ENCODE results near the gene LRRC61.

LRRC61 gene

DNA sequence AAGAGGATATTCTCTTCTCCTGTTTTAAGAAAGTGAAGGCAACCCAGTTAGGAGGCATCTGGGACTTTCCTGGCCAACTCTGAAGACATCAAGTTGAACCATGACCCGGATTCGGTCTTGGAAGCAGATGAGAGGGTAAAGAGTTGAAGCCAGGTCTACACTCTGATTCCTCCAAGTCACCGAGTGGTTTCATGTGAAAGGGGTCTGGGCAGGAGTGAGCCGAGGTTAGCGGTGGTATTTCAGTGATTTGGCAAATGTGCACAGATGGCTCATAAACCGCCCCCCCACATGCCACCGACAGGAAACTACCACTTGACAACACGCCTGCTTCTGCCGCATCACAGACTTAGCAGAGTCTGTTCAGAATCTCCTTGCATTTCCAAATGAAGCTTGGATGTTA lies 34.1 kb downstream of the LRRC61 start:
- no peak for DNase-seq (ENCODE audit: low spot score)

DNA sequence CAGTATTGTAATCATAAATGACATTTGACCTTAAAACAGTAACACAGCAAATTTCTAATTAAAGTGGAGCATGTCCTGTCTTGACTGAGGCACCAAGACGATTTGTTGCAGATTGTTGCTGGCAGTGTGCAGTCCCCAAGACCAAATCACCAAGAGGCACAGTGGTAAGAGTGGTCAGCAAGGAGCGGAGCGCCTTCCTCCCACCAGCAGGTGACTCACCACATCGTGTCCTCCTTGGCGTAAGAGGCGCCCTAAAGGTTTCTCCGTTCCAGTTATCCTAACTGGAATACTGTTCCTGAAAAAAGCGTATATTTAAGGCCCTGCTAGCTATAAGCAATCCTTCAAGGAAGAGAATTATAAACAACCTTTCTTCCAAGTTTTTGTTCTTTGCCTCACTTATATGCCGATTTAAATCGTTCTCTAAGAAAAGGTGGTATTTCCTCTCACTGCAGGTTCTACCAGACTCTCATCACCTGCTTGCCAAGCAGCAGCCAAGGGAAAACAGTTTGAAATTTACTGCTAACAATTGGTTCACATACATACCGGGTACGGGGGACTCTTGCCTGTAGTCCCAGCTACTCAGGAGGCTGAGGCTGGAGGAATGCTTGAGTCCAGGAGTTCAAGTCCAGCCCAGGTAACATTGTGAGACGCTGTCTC lies 34.7 kb downstream of the LRRC61 start:
- no peak for DNase-seq (ENCODE audit: low spot score)

DNA sequence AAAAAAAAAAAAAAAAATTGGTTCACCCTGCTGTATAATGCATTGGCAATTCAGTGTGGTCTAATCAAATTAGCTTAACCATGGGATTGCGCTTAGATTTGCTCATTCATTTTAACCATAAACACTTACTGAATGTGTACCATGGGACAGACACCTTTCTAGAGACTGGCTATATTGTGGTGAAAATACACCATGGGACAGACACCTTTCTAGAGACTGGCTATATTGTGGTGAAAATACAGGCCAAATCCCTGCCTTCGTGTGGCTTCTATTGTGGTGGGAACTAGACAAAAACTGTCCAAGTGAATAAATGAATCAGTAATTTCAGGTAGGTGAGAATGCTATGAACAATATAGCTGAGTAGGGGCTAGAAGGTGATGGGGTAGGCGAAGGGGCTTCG lies 35.3 kb downstream of the LRRC61 start:
- no peak for DNase-seq (ENCODE audit: low spot score)

DNA sequence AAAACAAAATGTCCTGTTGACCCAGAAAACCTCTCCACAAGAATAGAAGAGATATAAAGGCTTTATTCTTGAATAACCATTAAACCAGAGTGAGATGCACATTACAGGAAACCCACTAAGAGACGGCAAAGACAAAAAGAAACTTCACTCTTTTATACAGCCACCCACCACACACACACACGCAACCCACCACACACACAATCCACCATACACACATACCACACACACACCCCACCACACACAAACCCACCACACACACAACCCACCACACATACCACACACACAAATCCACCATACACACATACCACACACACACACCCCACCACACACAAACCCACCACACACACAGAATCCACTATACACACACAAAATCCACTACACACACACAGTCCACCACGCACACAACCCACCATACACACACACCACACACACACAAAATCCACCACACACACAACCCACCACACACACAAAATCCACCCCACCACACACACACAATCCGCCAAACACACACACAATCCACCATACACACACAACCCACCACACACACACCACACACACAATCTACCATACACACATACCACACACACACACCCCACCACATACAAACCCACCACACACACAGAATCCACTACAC lies 36.0 kb downstream of the LRRC61 start:
- no peak for DNase-seq (ENCODE audit: low spot score)

DNA sequence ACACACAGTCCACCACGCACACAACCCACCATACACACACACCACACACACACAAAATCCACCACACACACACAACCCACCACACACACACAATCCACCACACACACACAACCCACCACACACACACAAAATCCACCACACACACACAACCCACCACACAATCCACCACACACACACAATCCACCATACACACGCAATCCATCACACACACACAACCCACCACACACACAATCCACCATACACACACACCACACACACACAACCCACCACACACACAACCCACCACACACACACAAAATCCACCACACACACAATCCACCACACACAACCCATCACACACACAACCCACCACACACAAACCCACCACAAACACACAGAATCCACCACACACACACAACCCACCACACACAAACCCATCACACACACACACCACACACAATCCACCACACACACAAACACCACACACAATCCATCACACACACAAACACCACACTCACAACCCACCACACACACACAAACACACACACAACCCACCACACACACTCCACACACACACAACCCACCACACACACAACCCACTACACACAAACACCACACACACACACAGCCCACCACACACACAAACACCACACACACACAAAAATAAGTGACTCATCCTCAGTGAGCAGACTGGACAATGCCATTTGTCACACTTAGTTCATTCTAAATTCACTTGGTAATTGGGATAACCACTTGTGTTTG lies 36.6 kb downstream of the LRRC61 start:
- no peak for DNase-seq (ENCODE audit: low spot score)

DNA sequence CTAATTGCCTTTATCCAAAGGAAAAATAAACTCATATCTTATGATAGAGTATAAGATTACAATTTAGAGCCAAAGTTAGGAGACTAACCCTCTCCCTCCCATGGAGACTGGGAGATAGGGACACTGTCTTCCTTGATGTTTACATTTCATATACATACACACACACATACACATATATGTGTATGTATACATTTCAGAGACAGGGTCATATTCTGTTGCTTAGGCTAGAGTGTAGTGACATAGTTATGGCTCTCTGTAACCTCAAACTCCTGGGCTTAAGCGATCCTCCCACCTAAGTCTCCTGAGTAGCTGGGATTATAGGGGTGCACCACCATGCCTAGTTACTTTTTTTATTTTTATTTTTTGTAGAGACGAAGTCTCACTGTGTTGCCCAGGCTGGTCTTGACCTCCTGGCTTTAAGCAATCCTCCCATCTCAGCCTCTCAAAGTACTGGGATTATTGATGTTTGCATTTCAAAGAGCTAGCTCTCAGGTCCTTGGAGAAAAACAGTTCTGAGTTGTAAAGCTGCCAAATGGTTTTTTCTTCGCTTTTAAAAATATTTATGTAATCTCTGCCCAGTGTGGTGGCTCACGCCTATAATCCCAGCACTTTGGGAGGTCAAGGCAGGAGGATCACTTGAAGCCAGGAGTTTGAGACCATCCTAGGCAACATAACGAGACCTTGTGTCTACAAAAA lies 37.4 kb downstream of the LRRC61 start:
- DNase-seq (ENCODE audit: low spot score), result no peak

DNA sequence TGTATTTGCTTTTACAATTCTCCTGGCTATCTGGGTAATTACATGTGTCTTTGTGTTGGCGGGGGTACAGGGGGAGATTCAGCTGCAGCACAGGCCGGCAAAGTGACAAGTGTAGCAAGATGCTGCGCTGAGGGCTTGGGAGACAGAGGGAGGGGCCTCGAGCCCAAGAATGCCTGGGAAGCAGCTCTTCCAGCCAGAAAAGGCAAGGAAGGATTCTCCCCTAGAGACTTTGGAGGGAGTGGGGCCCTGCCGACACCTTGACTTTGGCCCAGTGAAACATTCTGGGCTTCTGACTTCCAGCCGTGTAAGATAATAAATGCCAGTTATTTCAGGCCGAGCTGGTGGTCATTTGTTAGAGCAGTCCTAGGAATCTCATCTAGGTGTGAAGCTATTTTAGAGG lies 38.2 kb downstream of the LRRC61 start:
- DNase-seq (ENCODE audit: low spot score), result no peak

DNA sequence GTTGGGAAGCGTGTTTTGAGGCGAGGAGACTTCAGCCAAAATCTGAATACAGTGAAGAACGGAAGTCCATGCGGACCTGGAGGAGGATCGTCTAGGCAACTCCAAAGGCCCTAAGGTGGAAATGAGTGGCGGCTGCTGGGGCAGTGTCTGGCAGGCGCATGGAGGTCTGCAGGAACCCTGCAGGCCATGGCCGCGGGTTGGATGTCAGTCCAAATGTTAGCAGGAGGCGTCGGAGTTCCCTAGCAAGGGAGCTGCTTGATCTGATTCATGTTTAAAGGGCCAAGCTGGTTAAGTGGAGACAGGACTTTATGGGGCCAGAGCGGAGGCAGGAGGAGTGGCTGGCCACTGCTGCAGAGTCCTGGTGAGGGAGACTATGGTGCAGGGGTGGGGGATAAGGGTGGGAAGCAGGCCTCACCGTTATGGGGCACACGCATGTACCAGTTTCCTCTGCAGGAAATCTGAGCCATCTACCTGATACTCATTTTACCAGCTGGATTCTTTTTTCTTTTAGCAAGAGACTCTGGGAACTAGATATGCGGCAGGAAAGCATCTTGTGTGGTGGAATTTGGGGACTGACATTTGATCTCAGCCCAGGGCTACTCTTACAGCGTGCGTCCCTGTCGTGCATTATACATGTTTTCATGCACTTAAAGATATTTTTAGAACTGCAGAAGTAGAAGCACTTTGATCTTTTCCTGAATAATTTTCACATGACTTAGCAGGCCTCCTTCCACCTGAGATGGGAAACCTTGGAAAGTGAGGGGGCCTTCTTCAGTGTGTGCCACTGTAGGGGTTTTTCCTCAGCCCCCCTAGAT lies 38.9 kb downstream of the LRRC61 start:
- DNase-seq (ENCODE audit: low spot score), result no peak

DNA sequence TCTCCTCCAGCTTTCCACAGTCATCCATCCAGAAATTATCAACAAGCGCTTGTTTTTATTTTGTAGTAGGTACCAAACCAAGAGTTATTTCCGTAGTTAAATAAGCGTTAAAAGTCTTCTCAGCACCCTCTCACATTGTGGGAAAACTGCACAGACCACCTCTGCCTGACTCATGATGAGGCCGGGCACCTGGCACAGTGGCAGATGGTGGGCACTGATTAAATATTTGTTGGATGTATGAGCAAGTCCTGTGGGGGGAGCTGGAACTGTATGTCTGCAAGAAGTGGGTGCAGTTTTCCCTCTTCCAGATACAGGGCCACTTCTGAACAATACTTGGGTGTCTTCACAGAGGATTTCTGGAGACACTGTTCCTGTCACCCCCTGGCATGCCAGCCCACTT lies 40.2 kb downstream of the LRRC61 start:
- no peak for DNase-seq (ENCODE audit: low spot score)

DNA sequence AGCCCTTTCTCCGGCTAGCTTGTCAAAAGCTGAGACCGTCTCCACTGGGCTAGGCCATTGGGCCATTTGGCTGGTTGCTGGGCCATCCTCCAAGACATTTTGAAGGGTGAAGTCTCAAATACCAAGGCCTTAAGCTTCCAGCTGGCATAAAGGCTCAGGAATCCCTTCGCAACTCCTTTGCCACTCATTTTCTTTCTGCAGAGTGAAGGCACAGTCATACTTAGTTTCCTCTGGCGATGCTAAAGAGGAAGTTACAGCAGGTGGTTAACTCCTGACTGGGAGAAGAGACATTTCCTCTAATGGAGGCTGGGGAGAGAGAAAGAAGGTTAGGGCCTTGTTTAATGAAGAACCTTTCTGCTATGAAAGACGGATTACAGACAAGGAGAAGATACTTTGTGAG lies 40.7 kb downstream of the LRRC61 start:
- no peak for DNase-seq (ENCODE audit: low spot score)

DNA sequence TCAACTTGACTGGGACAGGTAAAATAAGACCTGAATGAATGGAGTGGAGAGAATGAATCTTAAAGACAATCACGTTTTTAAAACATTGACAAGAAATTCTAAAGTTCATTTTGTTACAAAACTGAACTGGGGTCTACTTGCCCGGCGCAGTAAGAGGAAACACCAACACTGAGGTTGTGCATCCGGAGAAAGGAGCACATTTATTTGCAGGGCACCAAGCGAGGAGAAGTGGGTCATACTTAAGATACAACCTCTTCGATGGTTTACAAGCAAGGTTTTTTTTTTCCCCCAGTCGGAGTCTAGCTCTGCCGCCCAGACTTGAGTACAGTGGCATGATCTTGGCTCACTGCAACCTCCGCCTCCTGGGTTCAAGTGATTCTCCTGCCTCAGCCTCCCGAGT lies 42.0 kb downstream of the LRRC61 start:
- DNase-seq (ENCODE audit: low spot score), result no peak

DNA sequence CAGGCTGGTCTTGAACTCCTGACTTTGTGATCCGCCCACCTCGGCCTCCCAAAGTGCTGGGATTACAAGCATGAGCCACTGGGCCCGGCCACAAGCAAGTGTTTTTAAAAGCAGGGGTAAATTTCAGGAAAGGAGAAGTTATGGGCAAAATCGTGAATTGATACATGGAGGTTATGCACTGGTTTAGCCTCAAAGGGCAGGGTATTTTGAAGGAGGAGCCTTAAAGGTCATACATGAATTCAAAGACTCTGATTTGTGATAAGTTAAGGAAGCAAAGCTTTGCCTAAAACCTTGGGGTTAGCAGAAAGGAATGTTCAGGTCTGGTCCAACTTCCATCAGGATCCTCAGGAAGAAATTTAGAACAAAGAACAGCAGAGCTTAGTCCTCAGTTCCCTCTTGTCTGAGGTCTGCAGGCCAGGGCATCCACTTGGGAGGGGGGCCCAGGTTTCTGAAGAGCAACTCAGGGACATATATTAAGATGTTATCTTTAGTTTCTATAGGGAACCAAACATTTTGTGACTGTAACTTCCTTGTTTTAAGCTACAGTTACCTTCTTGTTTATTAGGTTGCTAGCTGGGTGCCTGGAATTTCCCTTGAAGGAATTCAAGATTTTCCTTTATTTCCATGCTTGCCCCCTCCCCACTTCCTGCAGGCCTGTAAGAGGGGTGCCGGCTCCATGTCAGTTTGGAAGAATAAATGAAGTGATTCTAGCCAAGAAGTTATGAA lies 42.7 kb downstream of the LRRC61 start:
- DNase-seq (ENCODE audit: low spot score), result no peak

DNA sequence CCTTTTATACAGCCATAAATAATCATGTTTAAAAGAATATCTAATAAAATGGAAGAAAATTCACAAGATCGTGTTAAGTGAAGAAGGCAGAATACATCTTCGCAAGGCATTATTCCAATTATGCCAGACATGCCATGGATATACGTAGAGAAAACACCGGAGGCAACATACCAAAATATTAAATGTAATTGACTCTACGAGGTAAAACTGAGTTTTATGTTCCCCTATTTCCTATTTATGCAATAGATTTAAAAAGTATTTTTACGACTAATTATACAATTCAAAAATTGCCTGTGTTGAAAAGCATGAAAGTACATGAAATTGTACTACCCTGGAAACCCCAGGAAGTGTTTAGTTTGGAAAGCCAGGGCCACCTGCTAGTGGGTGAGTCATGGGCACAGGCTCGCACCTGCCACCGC lies 44.5 kb downstream of the LRRC61 start:
- DNase-seq (ENCODE audit: low spot score), result peak; percentile 75

DNA sequence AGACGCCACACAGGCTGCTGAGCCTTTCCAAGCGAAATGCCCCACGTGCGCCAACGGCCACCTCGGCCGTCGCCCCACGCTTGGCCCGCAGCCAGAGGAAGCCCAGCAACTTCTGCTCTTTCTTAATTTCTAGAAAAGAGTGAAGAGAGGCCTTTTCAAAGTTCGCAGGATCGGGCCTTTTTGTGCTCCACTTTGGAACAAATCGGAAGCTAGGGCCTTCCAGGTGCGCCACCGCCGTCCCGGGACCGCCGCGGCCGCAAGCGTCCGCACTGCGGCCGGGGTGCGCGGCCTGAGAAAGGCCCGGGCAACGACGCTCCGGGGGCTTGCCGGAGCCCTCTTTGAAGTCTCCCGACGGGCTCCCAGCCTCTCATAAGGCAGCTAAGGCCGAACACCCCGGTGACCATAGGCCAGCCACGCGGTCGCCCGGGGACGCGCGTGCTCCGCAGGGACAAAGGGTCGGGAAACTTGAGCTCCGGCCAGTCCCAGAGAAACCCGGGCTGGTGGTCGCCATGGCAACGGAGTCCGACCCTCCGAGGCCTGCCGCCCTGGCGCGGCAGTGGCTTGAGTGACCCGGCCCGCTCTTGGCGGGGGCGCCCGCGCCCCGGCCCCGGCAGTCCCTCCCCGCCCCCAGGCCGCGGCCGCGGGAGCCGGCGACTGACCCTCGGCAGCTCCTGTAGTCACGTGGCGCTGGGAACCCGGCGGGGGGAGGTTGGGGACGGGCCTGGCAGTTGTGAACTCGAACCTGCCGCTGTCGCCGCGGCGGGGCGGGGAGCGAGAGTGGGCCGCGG lies 45.1 kb downstream of the LRRC61 start, which contains the start of gene REPIN1:
REPIN1 (plus strand) TSS at position 727 of the 788 bp plus-strand sequence. CDS start 890 bp downstream, outside the sequence.
- peak; percentile 87 for DNase-seq (ENCODE audit: low spot score)

DNA sequence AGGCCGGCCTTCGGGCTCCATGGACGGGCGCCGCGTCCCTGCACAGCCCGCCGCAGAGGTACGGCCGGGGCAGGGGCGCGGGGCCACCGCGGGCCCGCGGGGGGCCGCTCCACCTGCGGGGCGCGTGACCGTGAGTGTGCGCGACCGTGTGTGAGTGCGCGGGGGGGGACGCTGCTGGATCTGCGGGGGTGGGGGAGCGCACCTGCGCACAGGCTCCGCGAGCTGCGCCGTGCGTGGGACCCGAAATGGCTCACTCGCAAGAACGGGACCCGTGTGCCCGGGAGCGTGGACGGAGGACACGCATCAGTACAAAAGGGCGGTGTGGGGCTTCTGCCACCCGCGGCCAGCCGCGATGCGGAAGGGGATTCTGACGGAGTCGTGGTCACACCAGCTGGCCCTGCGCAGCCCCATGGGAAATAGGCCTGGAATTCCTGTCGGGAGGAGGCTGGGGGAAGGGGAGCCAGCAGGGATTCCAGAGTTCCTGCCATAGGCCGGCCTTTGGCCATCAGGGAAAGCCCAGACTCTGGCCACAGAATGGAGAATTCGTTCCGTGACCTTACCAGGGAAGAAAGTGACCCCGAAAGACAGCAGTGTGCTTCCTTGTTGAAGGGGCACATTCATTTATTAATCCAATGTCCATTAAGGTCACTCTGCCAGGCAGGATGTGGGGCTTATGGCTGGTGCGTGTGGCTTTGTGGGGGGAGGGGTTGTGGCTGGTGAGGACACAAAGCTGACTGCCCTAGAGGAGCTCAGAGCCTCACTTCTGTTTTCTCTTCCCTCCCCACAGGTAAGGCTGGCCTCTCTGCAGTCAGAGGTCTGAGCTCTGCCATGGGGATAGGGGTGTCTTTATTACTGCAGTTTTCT lies 46.0 kb downstream of the LRRC61 start:
- DNase-seq (ENCODE audit: low spot score), result peak; percentile 88

DNA sequence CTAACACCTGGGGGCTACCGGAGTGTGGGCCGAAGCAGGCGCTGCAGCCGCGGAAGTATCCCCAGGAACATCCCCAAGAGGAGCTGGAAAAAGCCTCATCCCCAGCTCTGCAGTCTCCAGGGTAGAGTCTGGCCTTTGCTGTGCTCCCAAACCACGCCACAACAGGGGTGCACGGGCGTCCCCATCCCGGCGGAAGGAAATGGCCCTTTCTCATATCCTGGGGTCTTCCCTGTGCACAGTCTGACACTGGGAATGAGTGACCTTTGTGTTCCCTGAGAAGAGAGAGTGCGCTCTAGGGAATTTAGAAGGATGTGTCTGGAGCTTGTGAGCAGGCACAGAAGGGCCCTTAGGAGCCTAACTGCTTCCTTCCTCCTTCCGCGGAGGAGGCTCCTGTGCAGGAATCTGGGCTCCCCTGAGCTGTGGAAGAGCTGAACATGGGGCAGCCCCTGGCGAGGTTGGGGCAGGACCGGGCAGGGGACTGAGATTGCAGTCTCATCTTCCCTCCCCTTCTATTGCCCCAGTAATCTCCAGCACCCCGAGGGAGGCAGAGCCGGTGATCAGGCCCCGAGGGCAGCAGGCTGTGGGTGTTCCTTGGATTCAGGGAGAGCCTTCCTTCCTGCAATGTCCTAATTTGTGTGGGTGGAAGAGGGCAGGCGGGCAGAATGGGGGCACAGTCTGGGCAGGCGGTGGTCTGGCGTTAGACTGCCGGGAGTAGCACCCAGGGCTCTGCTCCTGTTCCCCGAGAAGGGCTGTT lies 46.8 kb downstream of the LRRC61 start:
- no peak for DNase-seq (ENCODE audit: low spot score)

DNA sequence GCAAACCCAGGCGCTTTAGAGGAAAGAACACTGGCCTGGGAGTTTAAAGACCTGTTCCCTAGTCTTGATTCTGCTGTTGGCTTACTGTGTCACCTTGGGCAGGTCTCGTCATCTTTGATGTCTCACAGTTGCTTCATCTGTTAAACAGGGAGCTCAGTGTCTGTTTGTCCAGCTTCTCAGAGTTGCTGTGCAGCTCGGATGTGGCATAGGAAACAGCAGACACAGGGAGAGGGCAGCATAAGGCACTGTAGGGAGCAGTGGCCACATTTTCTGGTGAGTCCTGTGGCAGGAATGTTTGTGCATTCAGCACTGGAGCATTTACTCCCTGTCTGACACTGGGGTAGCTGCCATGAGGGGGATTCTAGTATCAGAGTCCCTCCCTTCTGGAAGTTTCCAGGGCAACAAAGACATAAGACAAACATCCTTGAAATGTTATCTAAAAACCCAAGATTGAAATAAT lies 47.5 kb downstream of the LRRC61 start:
- no peak for DNase-seq (ENCODE audit: low spot score)

Measured in HuH-7 (cell line).